ENCODE data around the gene TPST1.
A peak's percentile ranks its signal among the peaks of the same experiment; 100 is the strongest.
"Not testable (repeated sequence)": the region's sequence is repeated elsewhere in the genome, so short reads cannot be mapped to it uniquely, and the experiment has no call there.

TPST1 gene

GRCh38 chr7:66344166-66344565 is 139.0 kb downstream of the TPST1 start:
- no peak for DNase-seq

- no peak for DNase-seq
Observed at GRCh38 chr7:66348531-66348930, 143.4 kb downstream of the TPST1 start.

- peak; percentile 19 for DNase-seq
Observed at GRCh38 chr7:66348959-66349358, 143.8 kb downstream of the TPST1 start.

GRCh38 chr7:66352071-66352470 is 146.9 kb downstream of the TPST1 start:
- no peak for DNase-seq

GRCh38 chr7:66353547-66353946 is 148.4 kb downstream of the TPST1 start:
- no peak for DNase-seq

- no peak for DNase-seq
Observed at GRCh38 chr7:66355756-66356155, 150.6 kb downstream of the TPST1 start.

GRCh38 chr7:66356277-66356721 is 151.2 kb downstream of the TPST1 start:
- no peak for DNase-seq

- no peak for DNase-seq
Observed at GRCh38 chr7:66357087-66357486, 152.0 kb downstream of the TPST1 start.

GRCh38 chr7:66359656-66360211 is 154.6 kb downstream of the TPST1 start:
- DNase-seq, result no peak

GRCh38 chr7:66362136-66362535 is 157.0 kb downstream of the TPST1 start:
- no peak for DNase-seq

GRCh38 chr7:66363635-66364034 is 158.5 kb downstream of the TPST1 start:
- no peak for DNase-seq

GRCh38 chr7:66365031-66365430 is 159.9 kb downstream of the TPST1 start:
- DNase-seq, result not testable (repeated sequence)

GRCh38 chr7:66371096-66371824 is 166.1 kb downstream of the TPST1 start:
- DNase-seq, result no peak

- not testable (repeated sequence) for DNase-seq
Observed at GRCh38 chr7:66374141-66374840, 169.2 kb downstream of the TPST1 start.

GRCh38 chr7:66376264-66376945 is 171.3 kb downstream of the TPST1 start:
- DNase-seq, result no peak

- DNase-seq, result no peak
Observed at GRCh38 chr7:66377045-66377444, 171.9 kb downstream of the TPST1 start.

- DNase-seq, result no peak
Observed at GRCh38 chr7:66377714-66378113, 172.6 kb downstream of the TPST1 start.

- DNase-seq, result no peak
Observed at GRCh38 chr7:66379542-66380160, 174.5 kb downstream of the TPST1 start.

- no peak for DNase-seq
Observed at GRCh38 chr7:66380272-66380888, 175.2 kb downstream of the TPST1 start.

- not testable (repeated sequence) for DNase-seq
Observed at GRCh38 chr7:66382182-66382923, 177.2 kb downstream of the TPST1 start.

GRCh38 chr7:66385191-66385905 is 180.2 kb downstream of the TPST1 start:
- not testable (repeated sequence) for DNase-seq

All from KG1 (cell line).